Astrocyte (in vitro differentiated cells and primary cell): ENCODE data around the gene PEX5L.

Experiments
- CTCF ChIP-seq: IDR thresholded peaks from 2 replicates; pipeline ENCODE4 v1.5.1; 2011; ENCODE audit warnings: low read depth, mild to moderate bottlenecking, inconsistent platforms, low read length, moderate library complexity; ENCODE audit not compliant: insufficient read depth
- EZH2 ChIP-seq: IDR thresholded peaks from 2 replicates; pipeline ENCODE4 v1.6.1; 2012; ENCODE audit warnings: mild to moderate bottlenecking, low read length, inconsistent platforms; ENCODE audit not compliant: insufficient read depth

- TF ChIP-seq CTCF (no peak), EZH2 (no peak)
Measured at GRCh38 chr3:179801856-179802255, 234.9 kb downstream of the PEX5L start.
